Type B pancreatic cell (in vitro differentiated cells): ENCODE measurements around the gene EGFLAM. TPM values are rescaled to one million over a fixed set of nuclear protein-coding genes. Genes with fewer than 3 reads are reported as not detected.

Experiments used
- DNase-seq: peaks from one replicate; pipeline ENCODE4 v3.0.0; 2021; ENCODE audit warnings: mixed read lengths; ENCODE audit not compliant: unreplicated experiment; ENCODE audit errors: extremely low spot score
- H3K27ac Mint-ChIP-seq: 2 replicates; pipeline ENCODE4 v1.8.0; 2021; ENCODE audit warnings: mild to moderate bottlenecking, mixed read lengths
- H3K27me3 Mint-ChIP-seq: 2 replicates; pipeline ENCODE4 v1.8.0; 2021; ENCODE audit warnings: mixed read lengths
- H3K36me3 Mint-ChIP-seq: 2 replicates; pipeline ENCODE4 v1.8.0; 2021; ENCODE audit warnings: mixed read lengths
- H3K4me1 Mint-ChIP-seq: one replicate; pipeline ENCODE4 v1.8.0; 2021; ENCODE audit warnings: mixed read lengths; ENCODE audit not compliant: unreplicated experiment
- H3K4me3 Mint-ChIP-seq: 2 replicates; pipeline ENCODE4 v1.8.0; 2021; ENCODE audit warnings: mild to moderate bottlenecking, mixed read lengths
- H3K9me3 Mint-ChIP-seq: 2 replicates; pipeline ENCODE4 v1.8.0; 2021; ENCODE audit warnings: mixed read lengths
- total RNA-seq: library from RNA; stranded (reverse); gene quantifications from 2 replicates; pipeline ENCODE4 v1.2.1, GENCODE V29; 2021; ENCODE audit warnings: low replicate concordance
- TF ChIP-seq, protein P1 (sequence below): fragments of 200-600 bp; sonication (generic); conservative IDR thresholded peaks from 2 replicates; pipeline ENCODE4 v1.5.0; 2021; ENCODE audit warnings: antibody characterized with exemption, mild to moderate bottlenecking

Gene EGFLAM
- total RNA-seq, 1 donor from 2014 or later: 4.8 TPM

GRCh38 chr5:38445374-38446028 lies 187.1 kb downstream of the EGFLAM start:
- TF ChIP-seq, protein P1, sequence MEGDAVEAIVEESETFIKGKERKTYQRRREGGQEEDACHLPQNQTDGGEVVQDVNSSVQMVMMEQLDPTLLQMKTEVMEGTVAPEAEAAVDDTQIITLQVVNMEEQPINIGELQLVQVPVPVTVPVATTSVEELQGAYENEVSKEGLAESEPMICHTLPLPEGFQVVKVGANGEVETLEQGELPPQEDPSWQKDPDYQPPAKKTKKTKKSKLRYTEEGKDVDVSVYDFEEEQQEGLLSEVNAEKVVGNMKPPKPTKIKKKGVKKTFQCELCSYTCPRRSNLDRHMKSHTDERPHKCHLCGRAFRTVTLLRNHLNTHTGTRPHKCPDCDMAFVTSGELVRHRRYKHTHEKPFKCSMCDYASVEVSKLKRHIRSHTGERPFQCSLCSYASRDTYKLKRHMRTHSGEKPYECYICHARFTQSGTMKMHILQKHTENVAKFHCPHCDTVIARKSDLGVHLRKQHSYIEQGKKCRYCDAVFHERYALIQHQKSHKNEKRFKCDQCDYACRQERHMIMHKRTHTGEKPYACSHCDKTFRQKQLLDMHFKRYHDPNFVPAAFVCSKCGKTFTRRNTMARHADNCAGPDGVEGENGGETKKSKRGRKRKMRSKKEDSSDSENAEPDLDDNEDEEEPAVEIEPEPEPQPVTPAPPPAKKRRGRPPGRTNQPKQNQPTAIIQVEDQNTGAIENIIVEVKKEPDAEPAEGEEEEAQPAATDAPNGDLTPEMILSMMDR: no peak

DNA sequence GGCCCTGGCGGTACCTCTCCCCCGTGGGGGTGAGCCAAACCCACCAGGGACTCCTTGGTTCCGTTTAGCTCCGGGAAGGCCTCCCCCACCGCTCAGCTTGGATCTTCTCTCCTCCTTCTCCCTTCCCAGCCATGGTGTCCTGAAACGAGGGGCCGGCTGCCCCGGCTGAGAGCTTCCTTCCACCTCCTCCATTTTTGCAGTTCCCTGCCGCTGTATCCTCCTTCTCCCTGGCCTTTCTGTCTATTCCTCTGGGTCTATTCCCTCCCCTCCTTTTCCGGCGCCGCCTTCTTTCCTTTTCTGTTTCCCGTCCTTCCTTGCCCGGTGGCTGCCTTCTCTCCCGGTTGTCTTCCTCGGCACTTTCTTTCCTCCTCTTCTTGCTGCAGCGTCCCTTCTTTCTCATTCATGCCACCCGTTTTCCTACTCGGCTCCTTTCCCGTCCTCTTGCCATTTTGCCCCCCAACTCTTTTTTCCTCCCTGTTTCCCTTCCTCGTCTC lies 187.7 kb downstream of the EGFLAM start:
- TF ChIP-seq, protein P1: no peak
- H3K9me3 Mint-ChIP-seq: no peaks in the 10 kb centered on the region
- no peaks in the 10 kb centered on the region for H3K36me3 Mint-ChIP-seq
- no peak for DNase-seq
- H3K4me3 Mint-ChIP-seq: no peak overlapping the region
- no peak overlapping the region for H3K27ac Mint-ChIP-seq
- H3K4me1 Mint-ChIP-seq: peaks cover 14% of the 10 kb centered on the region
- peaks cover 9% of the 10 kb centered on the region for H3K27me3 Mint-ChIP-seq

More at GRCh38 chr5:38445374-38446028, 187.1 kb downstream of the EGFLAM start:
- Mint-ChIP-seq H3K27me3 (peaks cover 9% of the 10 kb centered on the region), H3K9me3 (no peaks in the 10 kb centered on the region), H3K4me3 (no peak overlapping the region), H3K27ac (no peak overlapping the region), H3K36me3 (no peaks in the 10 kb centered on the region), H3K4me1 (peaks cover 13% of the 10 kb centered on the region)
- no peak for DNase-seq

- no peak for DNase-seq
- no peaks in the 10 kb centered on the region for H3K9me3 Mint-ChIP-seq
- H3K4me3 Mint-ChIP-seq: no peak overlapping the region
- no peaks in the 10 kb centered on the region for H3K36me3 Mint-ChIP-seq
- H3K4me1 Mint-ChIP-seq: peaks cover 12% of the 10 kb centered on the region
- no peak overlapping the region for H3K27ac Mint-ChIP-seq
- peaks cover 2% of the 10 kb centered on the region for H3K27me3 Mint-ChIP-seq
- TF ChIP-seq, protein P1: no peak
Observed at GRCh38 chr5:38447056-38447455, 188.7 kb downstream of the EGFLAM start.

DNA sequence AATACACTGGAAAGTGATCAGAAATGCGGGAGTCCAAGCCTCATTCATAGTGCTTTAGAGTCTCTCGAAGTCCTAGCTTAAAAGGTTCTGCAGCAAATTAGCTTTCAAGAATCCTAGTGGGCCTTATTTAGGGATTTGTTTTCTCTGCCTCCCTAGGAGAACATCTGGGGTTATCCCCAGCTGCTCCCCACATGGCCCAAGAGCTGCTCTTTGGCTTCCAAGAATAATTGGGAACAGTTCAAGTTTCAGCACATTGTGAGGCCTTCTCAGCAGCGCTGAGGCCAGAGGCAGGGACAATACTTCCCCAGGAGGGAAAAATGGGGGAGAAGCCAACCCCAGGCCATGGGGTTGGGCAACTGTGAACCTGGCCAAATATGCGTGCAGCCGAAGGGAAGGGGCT lies 189.4 kb downstream of the EGFLAM start:
- Mint-ChIP-seq H3K4me1 (peaks cover 12% of the 10 kb centered on the region), H3K27ac (no peak overlapping the region), H3K36me3 (no peaks in the 10 kb centered on the region), H3K9me3 (no peaks in the 10 kb centered on the region), H3K27me3 (peaks cover 5% of the 10 kb centered on the region), H3K4me3 (no peak overlapping the region)
- no peak for DNase-seq
- TF ChIP-seq, protein P1: no peak

GRCh38 chr5:38448568-38449350 lies 190.4 kb downstream of the EGFLAM start:
- no peaks in the 10 kb centered on the region for H3K9me3 Mint-ChIP-seq
- peaks cover 12% of the 10 kb centered on the region for H3K4me1 Mint-ChIP-seq
- no peak overlapping the region for H3K27ac Mint-ChIP-seq
- H3K27me3 Mint-ChIP-seq: peaks cover 6% of the 10 kb centered on the region
- no peak overlapping the region for H3K4me3 Mint-ChIP-seq
- H3K36me3 Mint-ChIP-seq: no peaks in the 10 kb centered on the region
- no peak for DNase-seq
- TF ChIP-seq, protein P1: no peak
